HS-27A (cell line): ENCODE data around the gene NFIA.
A peak's percentile ranks its signal among the peaks of the same experiment; 100 is the strongest.

Experiments
- DNase-seq: peaks from one replicate; pipeline ENCODE4 v3.0.0-alpha.2; 2012; ENCODE audit warnings: low read depth, missing footprints

NFIA gene

DNA sequence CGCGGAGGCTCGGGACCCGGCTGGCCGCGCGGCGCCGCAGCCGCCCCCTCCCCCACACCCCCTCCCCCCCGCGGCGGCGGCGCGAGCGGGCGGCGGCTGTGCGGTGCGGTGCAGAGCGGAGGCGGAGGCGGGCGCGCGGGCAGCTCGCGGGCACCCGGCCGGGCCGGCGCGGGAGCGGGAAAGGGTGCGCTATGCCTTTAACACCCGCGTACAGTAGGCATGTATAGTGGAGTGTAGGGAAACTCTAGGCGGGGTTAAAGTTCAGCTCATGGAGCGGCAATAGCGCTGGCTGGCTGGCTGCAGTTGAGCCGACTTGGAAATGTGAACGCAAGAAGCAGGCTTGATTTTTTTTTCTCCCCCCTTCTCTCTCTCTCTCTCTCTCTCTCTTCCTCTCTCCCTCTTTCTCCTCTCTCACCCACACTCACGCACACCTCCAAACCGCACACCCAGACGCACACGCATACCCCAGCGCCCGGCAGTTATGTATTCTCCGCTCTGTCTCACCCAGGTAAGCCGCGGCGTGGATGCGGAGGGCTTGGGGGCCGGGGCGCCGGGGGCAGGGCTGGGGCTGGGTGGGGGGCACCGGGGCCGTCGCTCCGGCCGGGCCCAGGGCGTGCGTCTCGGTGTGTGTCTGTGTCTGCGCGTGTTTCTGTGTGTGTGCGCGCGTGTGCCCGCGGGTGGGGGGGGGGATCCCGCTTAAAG lies at the start of gene NFIA:
TSS of gene NFIA (plus strand) at position 251 of the 702 bp plus-strand sequence.
- DNase-seq, result no peak

- no peak for DNase-seq
Measured at GRCh38 chr1:61035880-61036279, 46.5 kb upstream of the NFIA start.

DNA sequence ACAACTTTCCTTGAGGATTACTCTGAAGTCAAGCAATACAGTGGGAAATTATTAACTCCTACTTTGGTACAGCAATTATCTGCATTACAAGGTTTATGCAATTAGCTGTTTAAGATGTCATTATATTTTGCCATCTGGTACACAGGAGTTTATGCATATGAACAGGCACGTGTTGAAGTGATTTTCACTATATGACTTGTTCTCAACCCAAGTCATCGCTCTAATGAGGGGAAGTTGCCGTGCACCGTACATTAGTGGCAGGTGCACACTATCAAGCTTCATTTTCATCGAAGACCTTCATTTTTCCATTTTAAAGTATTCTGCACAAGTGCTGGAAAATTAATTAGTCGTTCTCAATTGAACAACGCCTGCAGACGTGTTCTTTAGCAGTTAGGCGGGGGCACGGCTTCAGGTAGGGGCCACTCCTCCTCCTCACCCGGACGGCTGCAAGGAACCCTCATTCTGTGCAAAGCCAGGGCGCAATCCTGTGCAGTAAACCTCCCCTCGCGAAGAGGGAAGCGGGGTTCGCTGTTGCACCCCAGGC lies 39.8 kb upstream of the NFIA start:
- DNase-seq, result no peak

DNA sequence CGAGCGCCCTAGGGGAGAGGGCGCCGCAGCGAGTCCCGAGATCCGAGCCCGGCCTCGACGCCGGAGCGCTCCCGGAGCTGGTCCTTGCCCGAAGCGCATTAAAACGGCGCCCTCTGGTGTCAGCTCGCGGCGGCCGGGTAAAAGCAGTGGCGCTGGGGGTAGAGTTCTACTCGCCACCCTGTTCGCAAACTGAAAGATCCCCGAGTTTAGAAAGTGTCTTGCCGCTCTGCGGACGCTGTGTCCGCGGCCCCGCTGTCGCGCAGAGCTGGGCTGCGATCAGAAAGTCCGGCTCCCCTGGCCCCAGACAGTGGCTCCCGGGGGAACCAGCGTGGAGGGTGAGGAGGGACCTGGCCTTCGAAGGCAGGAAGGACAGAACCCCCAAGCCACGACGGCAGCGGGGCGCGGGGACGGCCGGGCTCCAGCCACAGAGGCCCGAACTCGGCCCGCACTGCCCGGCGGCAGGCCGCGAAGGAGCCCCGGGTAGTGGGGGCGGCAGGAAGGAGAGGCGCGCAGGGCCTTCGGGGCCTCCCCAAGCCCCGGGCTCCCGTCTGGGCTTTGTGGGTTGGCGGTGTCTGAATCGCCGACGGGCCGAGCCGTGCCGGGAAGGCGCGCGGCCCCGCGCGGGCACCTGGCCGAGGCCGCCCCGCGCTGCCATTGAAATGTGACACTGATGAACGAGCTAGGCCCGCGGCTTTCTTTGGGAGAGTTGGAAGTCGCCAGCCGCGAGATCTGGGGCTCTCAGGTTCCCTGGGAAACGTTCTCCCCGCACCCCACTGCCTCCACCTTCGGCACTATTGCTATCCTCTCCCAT lies 39.1 kb upstream of the NFIA start:
- DNase-seq, result no peak

DNA sequence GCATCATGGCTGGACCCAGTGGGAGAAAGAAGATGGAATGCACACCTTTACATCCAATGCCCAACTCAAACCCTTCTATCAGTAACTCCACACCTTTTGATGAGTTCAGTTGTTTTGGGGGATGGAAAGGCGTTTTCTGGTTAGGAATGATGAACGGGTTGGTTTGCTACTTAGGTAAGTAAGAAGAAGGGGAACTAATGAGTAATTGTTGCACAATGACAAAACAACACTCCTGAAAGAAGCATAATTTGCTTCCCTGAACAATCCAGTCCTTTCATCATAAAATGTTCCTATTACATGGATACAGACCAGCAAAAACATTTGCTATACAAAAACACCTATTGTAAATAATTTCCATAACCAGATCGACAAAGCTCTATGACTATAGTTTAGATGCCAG lies 35.9 kb upstream of the NFIA start:
- DNase-seq, result no peak

- DNase-seq, result no peak
Measured at GRCh38 chr1:61047061-61047460, 35.3 kb upstream of the NFIA start.

DNA sequence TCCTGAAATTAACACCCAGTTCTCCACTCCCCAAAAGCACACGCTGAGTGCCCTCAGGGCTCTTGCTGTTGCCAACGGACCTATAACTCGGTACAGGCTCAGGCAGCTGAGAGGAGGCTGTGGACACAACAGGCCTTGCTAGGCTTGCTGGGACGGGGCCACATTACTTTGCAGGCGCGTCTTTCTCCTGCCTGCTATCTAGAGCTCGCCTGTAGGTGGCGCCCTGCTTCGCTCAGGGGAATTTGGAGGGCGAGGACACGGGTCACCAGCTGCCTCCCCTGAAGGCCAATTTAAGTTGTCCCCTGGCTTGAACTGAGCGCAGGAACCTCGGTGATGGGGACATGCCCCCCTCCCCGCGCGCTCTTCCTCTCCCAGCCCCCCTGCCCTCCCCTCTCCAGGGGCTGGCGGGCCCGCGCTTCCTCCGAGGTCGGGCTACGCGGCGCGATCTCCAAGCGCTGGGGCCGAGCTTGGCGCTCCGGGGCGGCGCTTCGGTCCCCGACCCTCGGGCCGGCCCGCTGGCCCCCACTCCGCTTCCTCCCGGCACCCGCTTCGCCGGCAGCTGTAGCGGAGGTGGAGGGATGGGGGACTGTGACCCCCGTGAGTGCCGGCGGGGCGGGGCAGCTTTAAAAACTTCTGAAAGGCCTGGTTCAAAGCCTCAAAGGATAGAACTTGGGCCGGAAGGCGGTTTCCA lies 32.4 kb upstream of the NFIA start:
- DNase-seq, result peak; percentile 59

DNA sequence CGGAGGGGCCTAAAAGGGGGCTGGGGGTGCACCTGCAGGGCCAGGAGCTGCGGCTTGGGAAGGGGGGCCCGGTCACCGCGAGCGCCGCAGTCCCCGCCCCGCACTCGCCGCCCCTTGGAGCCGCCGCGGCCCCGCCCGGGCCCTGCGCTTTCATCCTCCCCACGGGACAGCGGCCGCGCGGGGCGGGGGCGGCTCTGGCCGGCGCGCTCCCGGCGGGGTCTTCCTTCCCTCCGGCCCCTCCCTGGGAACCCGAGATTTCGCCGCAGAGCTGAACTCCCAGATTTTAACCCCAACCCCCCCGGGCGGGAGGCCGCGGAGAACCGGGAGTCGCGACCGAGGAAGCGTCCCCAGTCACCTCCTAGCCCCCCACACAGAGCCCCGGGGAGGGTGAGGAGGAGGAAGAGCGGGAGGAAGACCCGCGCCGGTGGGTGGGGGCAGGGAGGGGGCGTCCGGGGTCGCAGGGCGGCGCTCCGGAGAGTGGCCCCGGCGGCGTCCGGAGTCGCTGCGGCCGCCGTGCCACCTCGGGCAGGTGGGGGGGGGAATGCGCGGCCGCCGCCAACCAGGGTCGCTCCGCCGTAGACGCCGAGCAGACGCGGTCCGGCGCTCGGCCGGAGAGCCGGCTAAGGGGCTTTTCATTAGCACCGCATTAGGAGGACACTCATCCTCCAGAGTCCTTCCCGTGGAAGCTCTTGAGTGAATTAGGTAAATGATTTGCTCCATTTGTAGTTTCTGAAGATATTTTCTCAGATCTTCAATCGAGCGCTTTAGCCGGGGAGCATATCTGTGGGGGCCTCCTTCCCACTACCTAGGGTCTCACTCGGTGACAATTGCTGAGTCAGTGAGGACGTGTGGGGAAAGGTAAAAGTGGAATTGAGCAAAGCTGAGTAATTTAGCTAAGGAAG lies 31.6 kb upstream of the NFIA start:
- no peak for DNase-seq

DNA sequence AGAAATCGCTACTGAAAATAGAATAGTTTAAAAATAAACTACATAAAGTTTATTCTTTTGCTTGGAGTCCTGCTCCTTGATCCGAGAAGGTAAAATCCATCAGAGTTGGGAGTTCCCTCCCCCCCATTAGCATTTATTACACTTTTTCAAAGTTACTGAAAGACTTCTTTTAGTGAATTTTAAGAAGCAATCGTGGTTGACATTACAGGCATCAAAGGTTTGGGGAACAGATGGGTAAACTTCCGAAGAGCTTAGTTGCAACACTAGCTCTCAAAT lies 31.0 kb upstream of the NFIA start:
- no peak for DNase-seq

DNA sequence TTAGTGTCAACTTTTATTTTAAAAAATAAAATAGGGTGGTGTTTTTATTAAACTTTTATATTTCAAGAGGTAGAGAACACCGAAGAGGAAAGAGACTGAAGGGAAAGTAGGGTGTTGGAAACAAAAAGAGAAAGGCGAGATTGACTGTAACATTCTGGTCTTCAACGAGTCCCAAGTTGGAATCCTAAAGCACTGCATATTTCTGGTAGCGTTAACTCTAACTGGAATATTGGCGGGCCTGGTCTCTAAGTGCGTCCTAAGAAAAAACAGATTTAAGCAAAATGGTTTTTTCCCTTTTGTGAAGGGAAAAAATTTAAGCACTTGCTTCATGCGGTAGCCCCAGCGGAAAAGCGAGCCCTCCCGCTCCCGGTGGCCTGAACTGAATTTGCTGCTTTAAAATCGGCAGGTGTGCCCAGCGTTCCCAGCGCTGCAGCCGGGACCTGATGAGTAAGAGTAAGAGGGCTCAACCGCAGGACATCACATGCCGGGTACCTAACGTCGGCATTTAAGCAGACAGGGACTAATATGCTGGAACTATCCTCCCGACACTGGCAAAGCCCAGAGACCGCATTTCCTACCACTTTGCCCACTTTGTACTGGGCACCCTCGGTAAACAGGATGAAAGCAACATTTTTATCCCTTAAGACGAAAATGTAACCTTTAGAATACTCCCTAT lies 30.5 kb upstream of the NFIA start:
- DNase-seq, result no peak

GRCh38 chr1:61052395-61053225 lies 29.8 kb upstream of the NFIA start:
- DNase-seq, result no peak

DNA sequence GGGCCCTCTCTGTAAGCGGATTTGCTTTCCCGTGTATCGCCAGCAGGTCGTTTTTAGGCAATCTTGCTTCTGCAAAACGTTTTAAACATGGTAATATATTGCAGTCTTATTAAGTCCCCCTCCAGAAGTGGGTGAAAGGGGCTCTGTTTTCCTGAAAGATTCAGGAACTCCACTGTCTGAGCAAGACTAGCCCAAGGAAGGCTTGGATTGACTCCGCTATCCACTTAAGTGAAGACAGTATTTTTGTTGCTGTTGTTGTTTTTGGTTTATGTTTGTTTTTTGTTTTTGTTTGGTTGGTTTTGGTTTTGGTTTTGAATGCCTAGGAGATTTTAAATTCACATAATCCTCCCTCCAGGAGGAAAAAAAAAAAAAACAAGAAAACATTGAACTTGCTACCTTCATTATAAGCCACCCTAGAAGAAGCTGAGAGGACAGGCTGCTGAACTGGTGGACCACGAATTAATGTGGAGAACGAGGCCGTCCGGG lies 29.1 kb upstream of the NFIA start:
- no peak for DNase-seq

GRCh38 chr1:61053712-61054600 lies 28.4 kb upstream of the NFIA start:
- DNase-seq, result no peak

DNA sequence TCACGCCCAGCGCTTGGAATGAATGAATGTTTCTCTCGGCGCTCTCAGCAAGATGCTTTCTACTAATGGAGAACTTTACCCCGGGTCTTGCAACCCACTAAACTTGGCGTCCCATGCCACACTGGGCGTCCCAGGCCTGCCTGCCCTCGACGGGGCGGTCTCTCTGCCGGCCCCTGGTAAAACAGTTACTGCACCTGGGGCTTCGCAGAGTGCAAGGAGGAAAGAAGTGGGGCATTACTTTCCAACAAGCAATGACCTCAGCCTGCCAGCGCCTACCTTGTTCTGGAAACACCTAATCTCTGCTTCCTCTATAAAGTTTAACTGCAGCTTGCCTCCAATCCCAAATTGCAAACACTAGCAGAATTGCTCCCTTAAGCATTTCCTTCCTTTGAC lies 27.8 kb upstream of the NFIA start:
- DNase-seq, result no peak

- DNase-seq, result no peak
Measured at GRCh38 chr1:61055110-61055614, 27.2 kb upstream of the NFIA start.

GRCh38 chr1:61056196-61056572 lies 26.2 kb upstream of the NFIA start:
- DNase-seq, result no peak

DNA sequence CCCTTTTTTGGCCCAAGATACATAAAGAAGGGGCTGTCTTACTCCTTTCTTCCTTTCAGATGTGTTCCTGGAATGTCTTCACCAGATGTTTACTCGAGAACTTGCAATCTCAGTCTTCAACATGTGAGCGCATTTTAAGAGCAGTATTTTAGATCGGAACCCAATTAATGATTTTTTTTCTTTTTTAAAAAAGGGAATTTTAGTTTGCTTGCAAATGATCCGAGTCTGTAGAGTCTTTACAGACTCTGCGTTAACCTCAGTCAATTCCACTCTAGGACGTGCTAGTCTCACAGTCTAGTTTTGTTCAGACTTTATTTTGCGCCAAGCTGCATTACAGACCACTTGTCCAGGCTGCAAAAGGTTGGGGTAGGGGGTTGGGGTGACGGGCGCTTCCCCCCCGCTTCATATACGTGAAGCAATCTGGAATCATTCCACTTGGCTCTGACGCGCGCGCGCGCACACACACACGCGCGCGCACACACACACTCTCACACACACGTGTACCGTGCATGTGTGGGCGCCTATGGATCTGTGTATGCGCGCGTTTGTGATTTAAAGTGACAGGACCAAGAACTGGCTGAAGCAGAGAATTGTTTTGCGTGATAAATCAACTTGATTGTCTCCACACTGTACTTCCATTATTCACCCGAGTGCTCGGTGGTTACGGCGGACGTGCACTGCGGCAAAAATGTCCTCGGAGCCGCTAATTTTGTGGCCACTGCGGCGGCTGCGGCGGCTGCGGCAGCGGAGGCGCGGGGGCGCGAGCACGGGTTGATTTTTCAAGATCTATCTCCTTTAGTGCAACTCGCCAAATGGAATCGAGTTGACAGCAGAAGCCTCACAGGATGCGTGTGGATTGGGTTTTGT lies 25.6 kb upstream of the NFIA start:
- no peak for DNase-seq
